Measurements from ENCODE around the gene NDUFB5.

- TF ChIP-seq SIN3A (IDR thresholded peaks at IDR 0.05; ENCODE audit: borderline replicate concordance, low read depth, low read length): no peak
- TF ChIP-seq, protein P1, sequence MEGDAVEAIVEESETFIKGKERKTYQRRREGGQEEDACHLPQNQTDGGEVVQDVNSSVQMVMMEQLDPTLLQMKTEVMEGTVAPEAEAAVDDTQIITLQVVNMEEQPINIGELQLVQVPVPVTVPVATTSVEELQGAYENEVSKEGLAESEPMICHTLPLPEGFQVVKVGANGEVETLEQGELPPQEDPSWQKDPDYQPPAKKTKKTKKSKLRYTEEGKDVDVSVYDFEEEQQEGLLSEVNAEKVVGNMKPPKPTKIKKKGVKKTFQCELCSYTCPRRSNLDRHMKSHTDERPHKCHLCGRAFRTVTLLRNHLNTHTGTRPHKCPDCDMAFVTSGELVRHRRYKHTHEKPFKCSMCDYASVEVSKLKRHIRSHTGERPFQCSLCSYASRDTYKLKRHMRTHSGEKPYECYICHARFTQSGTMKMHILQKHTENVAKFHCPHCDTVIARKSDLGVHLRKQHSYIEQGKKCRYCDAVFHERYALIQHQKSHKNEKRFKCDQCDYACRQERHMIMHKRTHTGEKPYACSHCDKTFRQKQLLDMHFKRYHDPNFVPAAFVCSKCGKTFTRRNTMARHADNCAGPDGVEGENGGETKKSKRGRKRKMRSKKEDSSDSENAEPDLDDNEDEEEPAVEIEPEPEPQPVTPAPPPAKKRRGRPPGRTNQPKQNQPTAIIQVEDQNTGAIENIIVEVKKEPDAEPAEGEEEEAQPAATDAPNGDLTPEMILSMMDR (IDR thresholded peaks at IDR 0.05): no peak
- no peak for TF ChIP-seq RFX5 (IDR thresholded peaks at IDR 0.05; ENCODE audit: low read length)
- no peak for TF ChIP-seq TAF1 (IDR thresholded peaks at IDR 0.05; ENCODE audit: borderline replicate concordance, low read depth, low read length)
- TF ChIP-seq POLR2AphosphoS5 (IDR thresholded peaks at IDR 0.05; ENCODE audit: low read depth, low read length): no peak
- no peak for TF ChIP-seq REST (IDR thresholded peaks at IDR 0.05; ENCODE audit: low read depth, low read length)
- TF ChIP-seq RAD21 (IDR thresholded peaks at IDR 0.05; ENCODE audit: low read length): no peak
- no peak for TF ChIP-seq RCOR1 (IDR thresholded peaks at IDR 0.05; ENCODE audit: low read length)
These were observed 50.6 kb downstream of the NDUFB5 start for GRCh38 chr3:179655236-179655635.
